Peyer's patch (tissue), 4 donors: Measurements from ENCODE around the gene TNFRSF8.

Experiments
- POLR2A ChIP-seq, 2 donors: fragments of 450-650 bp; IDR thresholded peaks; one replicate each; pipeline ENCODE4 v1.5.1; 2017; ENCODE audit warnings: antibody characterized with exemption in 2 of 2, mild to moderate bottlenecking in 2 of 2, moderate library complexity in 2 of 2
- TF ChIP-seq, protein P1 (sequence below), 6 experiments: fragments of 450-650 bp in 4 of 6; fragments of 200-600 bp in 2 of 6; sonication (generic) in 1 of 6; IDR thresholded peaks; one replicate each; pipeline ENCODE4 v1.5.1; 2017 to 2019; ENCODE audit warnings: antibody characterized with exemption in 6 of 6, mild to moderate bottlenecking in 3 of 6, moderate library complexity in 1 of 6

DNA sequence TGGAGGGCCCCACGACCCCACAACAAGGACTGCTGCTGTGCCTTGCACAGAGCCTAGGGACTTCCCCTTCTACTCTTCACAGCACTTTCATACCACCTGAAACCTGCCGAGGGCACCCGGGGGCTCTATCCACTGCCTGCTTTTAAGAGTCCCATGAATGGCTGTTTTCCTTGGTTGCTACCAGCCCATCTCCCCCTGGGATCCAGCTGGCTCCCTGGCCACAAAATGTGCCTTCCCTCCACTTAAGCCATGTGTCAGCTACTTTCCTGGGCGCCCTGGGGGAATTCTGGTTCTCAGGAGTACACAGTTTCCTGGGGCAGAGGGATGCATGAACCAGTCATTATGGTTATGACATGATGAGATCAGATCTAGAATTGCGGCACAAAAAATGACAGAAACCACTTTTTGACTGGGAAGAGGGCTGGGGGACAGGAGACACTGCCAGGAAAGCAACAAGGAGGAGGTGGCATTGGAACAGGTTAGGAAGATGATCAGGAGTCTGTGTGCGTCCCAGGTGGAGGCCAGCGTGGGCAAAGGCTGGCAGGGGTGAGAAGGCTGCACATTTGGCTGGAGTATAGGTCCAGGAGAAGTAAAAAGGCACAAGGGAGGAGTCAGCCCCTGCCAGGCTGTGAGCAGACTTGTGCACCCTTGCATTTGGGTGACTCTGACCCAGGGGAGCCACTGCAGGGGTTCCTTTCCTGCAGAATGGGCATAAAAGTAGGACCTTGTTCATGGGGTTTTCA lies 3.2 kb upstream of the TNFRSF8 start:
- TF ChIP-seq, protein P1, sequence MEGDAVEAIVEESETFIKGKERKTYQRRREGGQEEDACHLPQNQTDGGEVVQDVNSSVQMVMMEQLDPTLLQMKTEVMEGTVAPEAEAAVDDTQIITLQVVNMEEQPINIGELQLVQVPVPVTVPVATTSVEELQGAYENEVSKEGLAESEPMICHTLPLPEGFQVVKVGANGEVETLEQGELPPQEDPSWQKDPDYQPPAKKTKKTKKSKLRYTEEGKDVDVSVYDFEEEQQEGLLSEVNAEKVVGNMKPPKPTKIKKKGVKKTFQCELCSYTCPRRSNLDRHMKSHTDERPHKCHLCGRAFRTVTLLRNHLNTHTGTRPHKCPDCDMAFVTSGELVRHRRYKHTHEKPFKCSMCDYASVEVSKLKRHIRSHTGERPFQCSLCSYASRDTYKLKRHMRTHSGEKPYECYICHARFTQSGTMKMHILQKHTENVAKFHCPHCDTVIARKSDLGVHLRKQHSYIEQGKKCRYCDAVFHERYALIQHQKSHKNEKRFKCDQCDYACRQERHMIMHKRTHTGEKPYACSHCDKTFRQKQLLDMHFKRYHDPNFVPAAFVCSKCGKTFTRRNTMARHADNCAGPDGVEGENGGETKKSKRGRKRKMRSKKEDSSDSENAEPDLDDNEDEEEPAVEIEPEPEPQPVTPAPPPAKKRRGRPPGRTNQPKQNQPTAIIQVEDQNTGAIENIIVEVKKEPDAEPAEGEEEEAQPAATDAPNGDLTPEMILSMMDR (IDR thresholded peaks at IDR 0.05): no peak
- TF ChIP-seq POLR2A (IDR thresholded peaks at IDR 0.05): no peak
